ENCODE measurements around the gene TMEM185A. TPM values are rescaled to one million over a fixed set of nuclear protein-coding genes. Genes with fewer than 3 reads are reported as not detected.
"Not testable (repeated sequence)": the region's sequence is repeated elsewhere in the genome, so short reads cannot be mapped to it uniquely, and the experiment has no call there.

TMEM185A gene
- total RNA-seq, 6 experiments from 2014 or later: 6.4 to 10.6 (median 7.4) TPM

- intact Hi-C loops (cut with DNase I): no loop called here
- no peaks in the 10 kb centered on the region for H3K36me3 ChIP-seq
- WGBS (ENCODE audit: insufficient coverage, low coverage, low lambda C conversion rate, missing lambda C conversion rate): 38% methylated on average over 1 of the region's 1 CpG
- no peaks in the 10 kb centered on the region for H3K4me1 ChIP-seq
- ATAC-seq: no peak
- no peak overlapping the region for H3K4me3 ChIP-seq
- H3K27ac ChIP-seq: no peak overlapping the region
- no peaks in the 10 kb centered on the region for H3K9me3 ChIP-seq
- no peak for DNase-seq
- TF ChIP-seq, protein P1, sequence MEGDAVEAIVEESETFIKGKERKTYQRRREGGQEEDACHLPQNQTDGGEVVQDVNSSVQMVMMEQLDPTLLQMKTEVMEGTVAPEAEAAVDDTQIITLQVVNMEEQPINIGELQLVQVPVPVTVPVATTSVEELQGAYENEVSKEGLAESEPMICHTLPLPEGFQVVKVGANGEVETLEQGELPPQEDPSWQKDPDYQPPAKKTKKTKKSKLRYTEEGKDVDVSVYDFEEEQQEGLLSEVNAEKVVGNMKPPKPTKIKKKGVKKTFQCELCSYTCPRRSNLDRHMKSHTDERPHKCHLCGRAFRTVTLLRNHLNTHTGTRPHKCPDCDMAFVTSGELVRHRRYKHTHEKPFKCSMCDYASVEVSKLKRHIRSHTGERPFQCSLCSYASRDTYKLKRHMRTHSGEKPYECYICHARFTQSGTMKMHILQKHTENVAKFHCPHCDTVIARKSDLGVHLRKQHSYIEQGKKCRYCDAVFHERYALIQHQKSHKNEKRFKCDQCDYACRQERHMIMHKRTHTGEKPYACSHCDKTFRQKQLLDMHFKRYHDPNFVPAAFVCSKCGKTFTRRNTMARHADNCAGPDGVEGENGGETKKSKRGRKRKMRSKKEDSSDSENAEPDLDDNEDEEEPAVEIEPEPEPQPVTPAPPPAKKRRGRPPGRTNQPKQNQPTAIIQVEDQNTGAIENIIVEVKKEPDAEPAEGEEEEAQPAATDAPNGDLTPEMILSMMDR (IDR thresholded peaks at IDR 0.05): no peak
- TF ChIP-seq POLR2A (IDR thresholded peaks at IDR 0.05): no peak
- H3K27me3 ChIP-seq: no peaks in the 10 kb centered on the region
These were observed 19.9 kb downstream of the TMEM185A start for GRCh38 chrX:149611623-149612175.

GRCh38 chrX:149610511-149610910 lies 21.1 kb downstream of the TMEM185A start:
- Histone ChIP-seq H3K36me3 (no peaks in the 10 kb centered on the region), H3K9me3 (no peaks in the 10 kb centered on the region), H3K4me3 (no peak overlapping the region), H3K27ac (no peak overlapping the region), H3K27me3 (no peaks in the 10 kb centered on the region), H3K4me1 (no peaks in the 10 kb centered on the region)
- intact Hi-C loops (cut with DNase I): no loop called here
- TF ChIP-seq POLR2A (IDR thresholded peaks at IDR 0.05): no peak
- TF ChIP-seq, protein P1 (IDR thresholded peaks at IDR 0.05): no peak
- 60% methylated on average over 3 of the region's 5 CpGs for WGBS (ENCODE audit: insufficient coverage, low coverage, low lambda C conversion rate, missing lambda C conversion rate)
- DNase-seq (no peak), ATAC-seq (no peak)

DNA sequence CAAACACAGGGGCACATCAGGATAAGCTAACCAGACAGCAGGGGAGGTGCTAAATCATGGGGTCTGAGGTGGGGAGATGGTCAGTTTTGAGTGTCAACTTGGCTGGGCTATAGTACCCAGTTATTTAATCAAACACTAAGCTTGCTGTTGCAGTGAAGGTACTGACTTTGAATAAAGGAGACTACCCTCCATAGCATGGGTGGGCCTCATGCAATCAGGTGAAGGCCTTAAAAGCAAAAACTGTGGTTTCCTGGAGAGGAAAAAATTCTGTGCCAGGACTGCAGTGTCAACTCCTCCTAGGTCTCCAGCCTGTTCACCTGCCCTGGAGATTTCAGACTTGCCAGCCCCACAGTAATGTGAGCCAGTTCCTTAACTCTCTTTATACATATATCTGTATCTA lies 23.9 kb downstream of the TMEM185A start:
- ATAC-seq: no peak
- intact Hi-C loops (cut with DNase I): no loop called here
- no peaks in the 10 kb centered on the region for H3K4me1 ChIP-seq

DNA sequence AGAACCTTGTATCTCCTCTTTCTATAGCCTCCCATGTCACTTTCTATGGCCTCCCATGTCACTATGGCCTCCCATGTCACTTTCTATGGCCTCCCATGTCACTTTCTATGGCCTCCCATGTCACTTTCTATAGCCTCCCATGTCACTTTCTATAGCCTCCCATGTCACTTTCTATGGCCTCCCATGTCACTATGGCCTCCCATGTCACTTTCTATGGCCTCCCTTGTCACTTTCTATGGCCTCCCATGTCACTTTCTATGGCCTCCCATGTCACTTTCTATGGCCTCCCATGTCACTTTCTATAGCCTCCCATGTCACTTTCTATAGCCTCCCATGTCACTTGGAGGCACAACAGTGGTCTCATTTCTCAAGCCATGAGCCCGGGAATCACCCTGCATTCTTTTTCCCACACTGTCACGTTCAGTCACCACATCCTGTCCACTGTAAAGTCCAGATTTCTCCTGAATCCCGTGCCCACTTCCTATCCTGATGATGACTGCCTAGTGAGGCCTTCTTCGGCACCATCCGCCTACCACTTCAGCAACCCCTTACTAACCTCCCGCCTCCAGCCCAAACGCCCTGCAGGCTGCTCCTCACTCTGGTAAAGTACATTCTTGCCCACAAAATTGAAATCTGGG lies 26.2 kb downstream of the TMEM185A start:
- ATAC-seq; H3K27me3 ChIP-seq; H3K4me3 ChIP-seq; DNase-seq; H3K36me3 ChIP-seq; H3K4me1 ChIP-seq; intact Hi-C loops (cut with DNase I); H3K27ac ChIP-seq; H3K9me3 ChIP-seq: not testable (repeated sequence)
- WGBS (ENCODE audit: insufficient coverage, low coverage, low lambda C conversion rate, missing lambda C conversion rate): 72% methylated on average over 6 of the region's 7 CpGs

More for the DNA sequence above, 23.9 kb downstream of the TMEM185A start:
- DNase-seq: no peak
- Histone ChIP-seq H3K4me3 (no peak overlapping the region), H3K27me3 (no peaks in the 10 kb centered on the region), H3K9me3 (no peaks in the 10 kb centered on the region), H3K36me3 (no peaks in the 10 kb centered on the region), H3K27ac (no peak overlapping the region)
- no peak for TF ChIP-seq POLR2A (IDR thresholded peaks at IDR 0.05)
- TF ChIP-seq, protein P1 (IDR thresholded peaks at IDR 0.05): no peak

GRCh38 chrX:149598603-149599002 lies 33.0 kb downstream of the TMEM185A start:
- WGBS (ENCODE audit: insufficient coverage, low coverage, low lambda C conversion rate, missing lambda C conversion rate): no CpG with 5 or more reads among the region's 11 CpGs
- H3K4me1 ChIP-seq; H3K36me3 ChIP-seq; intact Hi-C loops (cut with DNase I); H3K27me3 ChIP-seq; H3K9me3 ChIP-seq; H3K4me3 ChIP-seq; H3K27ac ChIP-seq; DNase-seq; ATAC-seq: not testable (repeated sequence)

GRCh38 chrX:149595943-149596342 lies 35.6 kb downstream of the TMEM185A start:
- WGBS (ENCODE audit: insufficient coverage, low coverage, low lambda C conversion rate, missing lambda C conversion rate): no CpG with 5 or more reads among the region's 7 CpGs
- H3K27ac ChIP-seq; H3K4me3 ChIP-seq; H3K9me3 ChIP-seq; H3K4me1 ChIP-seq; intact Hi-C loops (cut with DNase I); ATAC-seq; DNase-seq; H3K36me3 ChIP-seq; H3K27me3 ChIP-seq: not testable (repeated sequence)

DNA sequence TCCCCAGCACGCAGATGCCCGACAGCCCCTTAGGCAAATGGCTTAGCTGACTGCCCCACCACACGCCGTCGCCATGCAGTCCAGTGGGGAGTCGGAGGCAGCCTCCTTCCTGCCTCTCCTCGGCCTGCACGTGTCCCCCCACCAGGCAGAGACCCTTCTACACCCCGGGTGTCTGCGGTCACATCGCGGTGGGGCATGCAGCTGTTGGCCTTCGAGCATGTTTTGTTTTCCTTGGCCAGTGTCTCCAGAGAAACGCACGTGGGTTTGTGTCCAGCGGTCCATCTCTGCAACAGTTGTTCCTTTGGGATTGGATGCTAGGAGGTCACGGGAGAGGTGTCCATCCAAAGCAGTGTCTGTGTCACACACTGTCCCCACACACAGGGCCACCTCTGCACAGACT lies 36.4 kb downstream of the TMEM185A start, which contains the start of gene HSFX2:
HSFX2 (minus strand) TSS at position 101 of the 400 bp plus-strand sequence. CDS start 614 bp downstream, outside the sequence.
- ATAC-seq; H3K27me3 ChIP-seq; H3K9me3 ChIP-seq; H3K4me3 ChIP-seq; H3K4me1 ChIP-seq; DNase-seq; intact Hi-C loops (cut with DNase I); H3K36me3 ChIP-seq; H3K27ac ChIP-seq: not testable (repeated sequence)
- no CpG with 5 or more reads among the region's 17 CpGs for WGBS (ENCODE audit: insufficient coverage, low coverage, low lambda C conversion rate, missing lambda C conversion rate)

DNA sequence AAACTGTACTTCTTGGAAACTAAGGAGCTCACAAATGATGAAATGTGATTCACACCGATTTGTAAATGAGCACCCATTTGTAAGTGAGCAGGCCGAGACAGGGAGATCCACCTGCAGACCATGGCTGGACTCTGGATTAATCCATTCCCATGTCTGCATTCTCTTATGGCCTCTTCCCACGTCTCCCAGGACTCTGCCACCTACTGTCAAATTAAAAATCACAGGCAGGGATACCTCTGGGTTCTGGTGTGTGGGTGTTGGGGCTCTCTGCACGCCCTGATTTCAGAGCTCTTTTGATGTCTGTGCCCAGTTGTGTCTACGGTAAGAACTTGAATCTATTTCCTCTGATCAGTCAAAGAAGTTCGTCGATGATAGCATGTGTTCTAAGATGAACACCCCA lies 40.6 kb downstream of the TMEM185A start:
- not testable (repeated sequence) for H3K4me1 ChIP-seq, ATAC-seq
- WGBS (ENCODE audit: insufficient coverage, low coverage, low lambda C conversion rate, missing lambda C conversion rate): no CpG with 5 or more reads among the region's 7 CpGs

GRCh38 chrX:149587359-149587758 lies 44.2 kb downstream of the TMEM185A start, which contains the start of gene MAGEA9B:
TSS of gene MAGEA9B (minus strand) at chrX:149587459. CDS start at chrX:149583179, 4,280 bp downstream.
- DNase-seq; H3K36me3 ChIP-seq; ATAC-seq; H3K4me1 ChIP-seq; H3K9me3 ChIP-seq; intact Hi-C loops (cut with DNase I); H3K27ac ChIP-seq; H3K27me3 ChIP-seq; H3K4me3 ChIP-seq: not testable (repeated sequence)
- no CpG with 5 or more reads among the region's 12 CpGs for WGBS (ENCODE audit: insufficient coverage, low coverage, low lambda C conversion rate, missing lambda C conversion rate)

More for the DNA sequence above, 40.6 kb downstream of the TMEM185A start:
- H3K36me3 ChIP-seq; H3K27me3 ChIP-seq; DNase-seq; H3K4me3 ChIP-seq; H3K9me3 ChIP-seq; intact Hi-C loops (cut with DNase I); H3K27ac ChIP-seq: not testable (repeated sequence)

Data from right lobe of liver (tissue), 6 donors.